PC-9 (cell line): ENCODE measurements around the gene MRPL52. TPM values are rescaled to one million over a fixed set of nuclear protein-coding genes. Genes with fewer than 3 reads are reported as not detected.
A peak's percentile ranks its signal among the peaks of the same experiment; 100 is the strongest.

Experiments used
- BruUV-seq: library from RNA; stranded (reverse); fragments of 400-500 nt; replicated peaks from 2 replicates; lab custom pipeline; 2021; lab: Mats Ljungman, UMichigan
- CTCF ChIA-PET: fragments of 300-600 bp; sonication (Branson Sonifier 250); formaldehyde crosslinking; loops from one replicate; lab custom pipeline; 2022; ENCODE audit warnings: antibody characterized with exemption; lab: Charles Lee
- POLR2A ChIA-PET: fragments of 300-600 bp; sonication (Branson Sonifier 250); formaldehyde crosslinking; loops from one replicate; lab custom pipeline; 2022; ENCODE audit warnings: antibody characterized with exemption; ENCODE audit not compliant: unreplicated experiment; lab: Charles Lee
- DNase-seq, 2 experiments: peaks; one replicate each; pipeline versions ENCODE4 v3.0.0 to v3.0.0-alpha.2; 2015 to 2022; ENCODE audit warnings: mixed read lengths in 1 of 2
- H2AFZ ChIP-seq: fragments of 200-600 bp; sonication (generic); 2 replicates; pipeline ENCODE4 v1.8.1; 2017; ENCODE audit warnings: antibody characterized with exemption
- H3F3A ChIP-seq: fragments of 200-600 bp; sonication (generic); 2 replicates; pipeline ENCODE4 v1.8.1; 2017; ENCODE audit warnings: antibody characterized with exemption, mild to moderate bottlenecking, low read depth; ENCODE audit not compliant: insufficient read depth
- H3K27ac ChIP-seq: fragments of 200-600 bp; sonication (generic); 2 replicates; pipeline ENCODE4 v1.6.1; 2016; ENCODE audit warnings: mixed run types
- H3K27me3 ChIP-seq: fragments of 200-600 bp; sonication (generic); 2 replicates; pipeline ENCODE4 v1.6.1; 2016; ENCODE audit warnings: low read depth, mixed run types; ENCODE audit not compliant: insufficient read depth
- H3K36me3 ChIP-seq: fragments of 200-600 bp; sonication (generic); 2 replicates; pipeline ENCODE4 v1.6.1; 2016; ENCODE audit warnings: low read depth, mixed run types
- H3K4me1 ChIP-seq: fragments of 200-600 bp; sonication (generic); replicated peaks from 2 replicates; pipeline ENCODE4 v1.6.1; 2016; ENCODE audit warnings: mixed run types; ENCODE audit not compliant: insufficient read depth
- H3K4me2 ChIP-seq: fragments of 200-600 bp; sonication (generic); 2 replicates; pipeline ENCODE4 v1.6.1; 2017; ENCODE audit warnings: mixed run types
- H3K4me3 ChIP-seq: fragments of 200-600 bp; sonication (generic); 2 replicates; pipeline ENCODE4 v1.6.1; 2016; ENCODE audit warnings: mixed run types
- H3K79me2 ChIP-seq: fragments of 200-600 bp; sonication (generic); 2 replicates; pipeline ENCODE4 v1.6.1; 2017; ENCODE audit warnings: low read depth, mixed run types
- H3K9me2 ChIP-seq: fragments of 200-600 bp; sonication (generic); 2 replicates; pipeline ENCODE4 v1.8.1; 2017; ENCODE audit warnings: mild to moderate bottlenecking; ENCODE audit not compliant: insufficient read depth
- H3K9me3 ChIP-seq: fragments of 200-600 bp; sonication (generic); 2 replicates; pipeline ENCODE4 v1.8.1; 2016; ENCODE audit warnings: low read depth; ENCODE audit not compliant: insufficient read depth
- H4K20me1 ChIP-seq: fragments of 200-600 bp; sonication (generic); 2 replicates; pipeline ENCODE4 v1.8.1; 2017; ENCODE audit not compliant: insufficient read depth
- EZH2 ChIP-seq: fragments of 200-600 bp; sonication (generic); IDR thresholded peaks from 2 replicates; pipeline ENCODE4 v1.8.0; 2017; ENCODE audit warnings: antibody characterized with exemption, low read depth
- intact Hi-C: fragments of 100-400 bp; cut with micrococcal nuclease; formaldehyde crosslinking; loops from one replicate; pipeline ENCODE4 v1.10.0; 2022; ENCODE audit not compliant: unreplicated experiment
- total RNA-seq: library from RNA; stranded (reverse); gene quantifications from 2 replicates; pipeline ENCODE4 v1.2.3, GENCODE V29; 2021
- TF ChIP-seq, protein P1 (sequence below): fragments of 200-600 bp; sonication (generic); conservative IDR thresholded peaks from 2 replicates; pipeline ENCODE4 v1.6.1; 2017; ENCODE audit warnings: mixed run types, antibody characterized with exemption, mild to moderate bottlenecking, moderate library complexity

MRPL52 gene
- total RNA-seq, 1 experiment from 2014 or later, result 76.7 TPM

GRCh38 chr14:22872033-22872832, 42.5 kb downstream of the MRPL52 start:
- intact Hi-C loops, result loop anchor here (1.0 to 5.0 kb wide), 3 partner anchors 15 to 45 kb away; partner anchors contain the start of gene RBM23
- CTCF ChIA-PET, result interaction anchor here (0.6 to 1.2 kb wide), 5 partner anchors 17 to 75 kb away, joined by 3 to 4 read pairs (median 3); no protein-coding TSS in a partner anchor
- Histone ChIP-seq H3K4me3 (peak overlapping the region; percentile 83), H3K4me2 (peak overlapping the region; percentile 84), H3K27ac (peak overlapping the region; percentile 95), H3K79me2 (peaks cover 17% of the 10 kb centered on the region), H4K20me1 (no peaks in the 10 kb centered on the region; the same call in 1 of the 2 replicates), H3K9me2 (no peaks in the 10 kb centered on the region), H3K27me3 (no peaks in the 10 kb centered on the region), H3K4me1 (peaks cover 17% of the 10 kb centered on the region), H2AFZ (peak overlapping the region; percentile 83), H3F3A (peaks cover 26% of the 10 kb centered on the region), H3K36me3 (no peaks in the 10 kb centered on the region), H3K9me3 (no peaks in the 10 kb centered on the region)
- POLR2A ChIA-PET, result interaction anchor here (0.6 kb wide), 1 partner anchor 17 kb away, joined by 10 read pairs; no protein-coding TSS in a partner anchor
- TF ChIP-seq, protein P1, sequence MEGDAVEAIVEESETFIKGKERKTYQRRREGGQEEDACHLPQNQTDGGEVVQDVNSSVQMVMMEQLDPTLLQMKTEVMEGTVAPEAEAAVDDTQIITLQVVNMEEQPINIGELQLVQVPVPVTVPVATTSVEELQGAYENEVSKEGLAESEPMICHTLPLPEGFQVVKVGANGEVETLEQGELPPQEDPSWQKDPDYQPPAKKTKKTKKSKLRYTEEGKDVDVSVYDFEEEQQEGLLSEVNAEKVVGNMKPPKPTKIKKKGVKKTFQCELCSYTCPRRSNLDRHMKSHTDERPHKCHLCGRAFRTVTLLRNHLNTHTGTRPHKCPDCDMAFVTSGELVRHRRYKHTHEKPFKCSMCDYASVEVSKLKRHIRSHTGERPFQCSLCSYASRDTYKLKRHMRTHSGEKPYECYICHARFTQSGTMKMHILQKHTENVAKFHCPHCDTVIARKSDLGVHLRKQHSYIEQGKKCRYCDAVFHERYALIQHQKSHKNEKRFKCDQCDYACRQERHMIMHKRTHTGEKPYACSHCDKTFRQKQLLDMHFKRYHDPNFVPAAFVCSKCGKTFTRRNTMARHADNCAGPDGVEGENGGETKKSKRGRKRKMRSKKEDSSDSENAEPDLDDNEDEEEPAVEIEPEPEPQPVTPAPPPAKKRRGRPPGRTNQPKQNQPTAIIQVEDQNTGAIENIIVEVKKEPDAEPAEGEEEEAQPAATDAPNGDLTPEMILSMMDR, result peak; percentile 91
- no peak for TF ChIP-seq EZH2
- no TSS peak for BruUV-seq
- peak; percentile 69 to 79 for DNase-seq

DNA sequence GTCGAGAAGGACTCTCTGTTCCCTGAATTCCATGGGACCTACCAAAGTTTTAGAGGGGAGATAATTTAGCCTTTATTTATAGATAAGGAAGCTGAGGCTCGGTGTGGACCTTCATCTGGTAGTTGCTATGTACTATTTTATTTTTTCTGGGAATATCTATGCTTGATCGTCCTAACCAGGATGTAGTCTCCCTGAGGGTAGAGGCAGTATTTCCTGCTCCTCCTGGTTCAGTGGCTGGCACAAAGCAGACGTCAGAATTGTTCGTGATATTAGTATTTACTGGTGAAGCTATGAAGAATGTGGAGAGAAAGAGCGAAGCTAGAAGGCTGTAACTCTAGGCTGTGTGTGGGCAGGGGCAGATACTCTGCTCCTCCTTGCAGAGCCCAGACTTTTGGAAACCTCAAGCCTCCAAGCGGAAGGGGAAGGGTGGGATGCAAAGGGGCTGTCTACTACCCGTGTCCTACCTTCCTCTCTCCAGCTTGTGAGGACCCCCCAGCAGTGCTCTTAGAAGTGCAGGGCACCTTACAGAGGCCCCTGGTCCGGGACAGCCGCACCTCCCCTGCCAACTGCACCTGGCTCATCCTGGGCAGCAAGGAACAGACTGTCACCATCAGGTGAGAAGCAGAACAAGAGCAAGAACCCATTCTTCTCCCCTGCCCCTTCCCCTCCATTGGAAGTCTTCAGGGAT, 43.3 kb downstream of the MRPL52 start:
- Histone ChIP-seq H3K9me2 (no peaks in the 10 kb centered on the region), H3K79me2 (peaks cover 17% of the 10 kb centered on the region), H3K27ac (peak overlapping the region; percentile 95), H3K4me3 (peak overlapping the region; percentile 83), H3F3A (peaks cover 26% of the 10 kb centered on the region), H3K9me3 (no peaks in the 10 kb centered on the region), H3K27me3 (no peaks in the 10 kb centered on the region), H3K4me1 (peaks cover 17% of the 10 kb centered on the region), H2AFZ (0 out of 2 replicates have a peak overlapping the region, but pooled peaks have one; percentile 83), H3K36me3 (no peaks in the 10 kb centered on the region), H4K20me1 (no peaks in the 10 kb centered on the region; the same call in 1 of the 2 replicates), H3K4me2 (peak overlapping the region; percentile 84)
- POLR2A ChIA-PET, result interaction anchor here (0.6 kb wide), 1 partner anchor 16 kb away, joined by 10 read pairs; no protein-coding TSS in a partner anchor
- TF ChIP-seq, protein P1, result peak; percentile 43; the same call in 1 of the 2 replicates
- no peak for TF ChIP-seq EZH2
- BruUV-seq, result TSS peak; percentile 30
- DNase-seq, result no peak
- intact Hi-C loops, result loop anchor here (1.0 to 5.0 kb wide), 3 partner anchors 14 to 44 kb away; partner anchors contain the start of gene RBM23
- CTCF ChIA-PET, result interaction anchor here (0.7 to 1.2 kb wide), 3 partner anchors 20 to 57 kb away, joined by 3 read pairs; no protein-coding TSS in a partner anchor
